GM20431 (cell line): ENCODE measurements around the gene ZSCAN5C.
"Not testable (repeated sequence)": the region's sequence is repeated elsewhere in the genome, so short reads cannot be mapped to it uniquely, and the experiment has no call there.

ENCODE experiments used
- in situ Hi-C: fragments of 300-500 bp; cut with MseI, MboI; formaldehyde crosslinking; loops from one replicate; pipeline ENCODE4 v1.15.0; 2020; ENCODE audit warnings: low sequenced_read_pairs; ENCODE audit not compliant: unreplicated experiment

Gene ZSCAN5C

GRCh38 chr19:56191115-56191514 lies 11.0 kb upstream of the ZSCAN5C start:
- in situ Hi-C loops, result no loop called here

- in situ Hi-C loops, result no loop called here
Observed at GRCh38 chr19:56191711-56192110, 10.4 kb upstream of the ZSCAN5C start.

DNA sequence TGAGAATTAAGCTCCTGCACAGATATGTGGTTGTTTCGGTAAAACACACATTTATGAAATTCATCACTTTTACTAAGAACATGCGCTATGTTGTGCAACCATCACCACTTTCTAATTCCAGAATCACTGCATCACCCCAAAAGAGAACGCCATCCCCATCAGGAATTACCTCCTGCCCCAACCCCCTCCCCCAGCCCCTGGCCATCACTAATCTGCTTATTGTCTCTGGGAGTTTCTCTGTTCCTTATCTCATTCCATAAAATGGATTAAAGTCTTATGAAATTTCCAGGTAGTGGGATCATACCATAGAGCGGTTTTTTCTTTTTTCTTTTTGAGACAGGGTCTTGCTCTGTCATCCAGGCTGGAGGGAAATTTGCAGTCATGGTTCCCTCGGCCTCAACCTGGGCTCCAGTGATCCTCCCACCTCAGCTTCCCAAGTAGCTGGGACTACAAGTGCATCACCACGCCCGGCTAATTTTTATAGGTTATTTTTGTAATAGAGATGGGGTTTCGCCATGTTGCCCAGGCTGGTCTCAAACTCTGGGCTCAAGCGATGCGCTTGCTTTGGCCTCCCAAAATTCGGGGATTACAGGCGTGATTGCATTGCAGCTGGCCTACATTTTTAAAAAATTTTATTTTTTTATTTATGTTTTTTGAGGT lies 8.0 kb upstream of the ZSCAN5C start:
- in situ Hi-C loops, result no loop called here

GRCh38 chr19:56197646-56198045 lies 4.4 kb upstream of the ZSCAN5C start, which contains the start of gene ZSCAN5B:
Gene ZSCAN5B (minus strand): TSS chr19:56197783. CDS start chr19:56193052, 4,731 bp downstream.
- in situ Hi-C loops, result not testable (repeated sequence)

GRCh38 chr19:56199687-56200086 lies 2.4 kb upstream of the ZSCAN5C start:
- in situ Hi-C loops, result no loop called here

DNA sequence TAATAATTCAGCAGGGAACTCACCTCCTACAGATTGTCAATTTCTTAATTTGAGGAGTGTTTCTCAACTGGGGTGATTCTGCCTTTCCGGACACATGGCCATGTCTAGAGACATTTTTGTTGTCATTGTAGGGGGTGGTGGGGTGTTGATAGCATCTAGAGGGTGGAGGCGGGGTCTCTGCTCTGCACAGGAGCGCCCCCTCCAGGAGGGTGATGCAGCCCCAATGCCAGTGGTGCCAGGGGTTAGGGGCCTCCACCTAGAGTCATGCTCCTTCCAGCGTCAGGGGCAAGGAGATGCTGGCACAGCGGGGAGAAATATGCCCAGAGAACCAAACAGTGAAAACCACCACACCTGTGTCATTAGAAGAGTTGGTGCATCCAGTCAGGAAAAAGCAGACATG lies 5.5 kb downstream of the ZSCAN5C start:
- in situ Hi-C loops, result not testable (repeated sequence)

- in situ Hi-C loops, result no loop called here
Observed at GRCh38 chr19:56209091-56209490, 7.0 kb downstream of the ZSCAN5C start.

DNA sequence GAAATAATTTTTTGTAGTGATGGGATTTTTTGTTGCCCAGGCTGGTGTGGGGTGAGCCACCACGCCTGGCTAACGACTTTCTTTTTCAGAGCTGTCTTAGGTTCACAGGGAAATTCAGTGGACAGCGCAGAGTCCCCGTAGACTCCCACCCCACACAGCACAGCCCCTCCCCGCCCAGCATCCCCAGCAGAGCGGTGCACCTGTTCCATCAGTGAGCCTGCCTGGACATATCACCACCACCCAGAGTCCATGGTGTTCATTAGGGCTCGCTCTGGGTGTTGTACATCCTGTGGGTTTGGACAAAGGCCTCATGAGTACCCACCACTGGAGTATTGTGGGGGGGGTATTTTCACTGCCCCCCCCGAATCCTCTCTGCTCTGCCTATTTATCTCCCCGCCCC lies 8.0 kb downstream of the ZSCAN5C start:
- in situ Hi-C loops, result not testable (repeated sequence)

GRCh38 chr19:56211718-56212117 lies 9.6 kb downstream of the ZSCAN5C start:
- in situ Hi-C loops, result no loop called here

DNA sequence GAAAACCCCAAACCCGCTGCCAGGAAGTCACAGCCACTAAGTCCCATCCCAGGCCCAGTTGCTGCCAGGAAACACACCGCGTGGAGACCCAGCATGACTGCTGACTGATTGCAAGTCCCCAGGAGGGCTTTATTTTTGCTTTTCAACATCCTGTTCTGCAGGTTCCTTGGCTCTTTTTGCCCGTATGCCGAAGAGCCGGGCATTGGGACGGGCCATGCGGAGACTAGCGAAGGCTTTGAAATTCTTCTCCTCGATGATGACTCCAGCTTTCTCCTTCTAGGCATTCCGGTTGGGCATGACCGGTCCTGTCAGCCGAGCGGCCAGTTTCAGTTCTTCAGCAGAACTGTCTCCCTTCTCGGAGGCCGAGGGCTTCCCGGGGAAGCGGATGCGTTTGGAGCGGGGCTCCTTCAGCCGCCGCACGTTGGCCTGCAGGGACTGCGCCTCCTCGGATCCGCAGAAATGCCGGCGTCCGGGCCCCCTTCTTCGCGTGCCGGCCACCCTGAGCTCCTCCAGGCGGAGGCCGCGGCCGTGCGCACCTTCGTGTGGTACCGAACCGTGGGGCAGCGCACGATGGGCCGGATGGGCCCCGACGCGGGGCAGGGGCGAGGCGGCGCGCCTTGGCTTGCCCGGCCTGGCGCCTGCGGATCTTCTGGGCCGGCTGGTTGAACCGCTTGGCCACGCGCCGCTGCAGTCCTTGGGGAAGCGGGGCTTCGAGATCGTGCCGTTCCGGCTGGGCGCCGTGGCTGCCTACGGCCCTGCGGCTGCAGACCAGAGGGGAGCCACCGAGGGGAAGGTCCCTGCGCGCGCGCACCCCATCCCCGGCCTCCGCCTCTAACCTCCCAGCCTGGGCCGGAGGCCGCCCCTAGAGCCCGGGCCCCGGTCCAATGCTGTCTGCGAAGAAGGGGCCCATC lies 15.2 kb downstream of the ZSCAN5C start:
- in situ Hi-C loops, result no loop called here

GRCh38 chr19:56218961-56219360 lies 16.9 kb downstream of the ZSCAN5C start:
- in situ Hi-C loops, result no loop called here

DNA sequence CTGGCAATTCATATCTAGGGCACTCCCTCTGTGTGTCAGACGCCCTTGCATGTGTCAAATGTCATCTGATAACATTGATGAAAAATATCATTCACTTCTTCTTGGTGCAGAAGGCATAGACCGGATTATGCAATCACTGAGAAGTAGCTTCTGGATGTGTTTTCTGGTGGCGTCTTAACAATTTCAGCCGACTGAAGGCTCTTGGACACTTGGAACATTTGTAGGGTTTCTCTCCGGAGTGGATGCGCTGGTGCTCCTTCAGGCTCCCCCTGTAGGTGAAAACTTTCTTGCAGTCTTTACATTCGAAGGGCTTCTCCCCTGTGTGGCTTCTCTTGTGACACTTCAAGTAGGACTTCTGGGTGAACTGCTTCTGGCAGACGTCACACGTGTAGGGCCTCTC lies 19.4 kb downstream of the ZSCAN5C start:
- in situ Hi-C loops, result not testable (repeated sequence)

DNA sequence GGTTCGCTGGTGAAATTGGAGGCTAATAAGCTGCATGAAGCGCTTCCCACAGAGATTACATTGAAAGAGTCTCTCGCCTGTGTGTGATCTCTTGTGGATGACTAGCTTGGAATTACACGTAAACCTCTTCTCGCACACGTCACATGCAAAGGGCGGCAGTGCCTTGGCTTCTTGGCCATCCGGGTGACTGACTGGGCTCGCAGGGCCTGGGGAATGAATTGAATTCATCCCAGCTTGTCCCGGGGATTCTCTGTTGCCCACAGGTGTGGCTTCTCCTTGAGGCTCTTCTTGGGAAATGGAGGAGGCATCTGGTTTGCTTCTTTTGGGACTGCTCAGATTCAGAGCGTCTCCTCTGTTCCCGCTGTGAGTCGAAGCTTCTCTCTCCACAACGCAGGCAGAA lies 19.8 kb downstream of the ZSCAN5C start:
- in situ Hi-C loops, result no loop called here

GRCh38 chr19:56222901-56223300 lies 20.8 kb downstream of the ZSCAN5C start:
- in situ Hi-C loops, result no loop called here

- in situ Hi-C loops, result no loop called here
Observed at GRCh38 chr19:56223481-56223880, 21.4 kb downstream of the ZSCAN5C start.

DNA sequence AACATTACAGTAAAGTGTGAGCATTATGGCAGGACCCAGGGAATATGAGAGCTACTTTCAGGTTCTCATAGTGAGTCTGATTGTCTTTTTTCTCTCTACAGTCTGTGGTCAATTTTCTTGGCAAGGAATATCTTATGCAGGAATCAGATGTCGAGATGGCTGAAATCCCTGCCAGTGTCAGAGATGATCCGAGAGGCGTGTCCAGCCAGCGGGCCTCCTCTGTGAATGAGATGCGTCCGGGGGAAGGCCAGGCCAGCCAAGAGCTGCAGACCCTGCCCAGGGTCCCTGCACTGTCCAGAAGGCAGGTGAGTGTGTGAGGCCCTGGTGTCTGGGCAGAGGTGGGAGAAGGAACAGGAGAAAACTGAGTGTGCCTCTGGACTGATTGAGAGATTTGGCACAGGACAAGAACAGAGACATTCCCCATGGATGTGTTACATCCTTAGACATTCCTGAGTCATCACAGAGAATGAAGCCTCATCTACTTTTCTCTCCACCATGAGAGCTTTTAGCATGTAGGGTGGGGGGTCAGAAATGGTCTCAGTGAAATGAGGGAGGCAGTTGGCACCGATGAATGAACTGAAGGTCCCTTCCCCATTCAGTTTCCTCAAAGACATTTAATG lies 43.2 kb downstream of the ZSCAN5C start:
- in situ Hi-C loops, result no loop called here

GRCh38 chr19:56245764-56246163 lies 43.7 kb downstream of the ZSCAN5C start:
- in situ Hi-C loops, result not testable (repeated sequence)

DNA sequence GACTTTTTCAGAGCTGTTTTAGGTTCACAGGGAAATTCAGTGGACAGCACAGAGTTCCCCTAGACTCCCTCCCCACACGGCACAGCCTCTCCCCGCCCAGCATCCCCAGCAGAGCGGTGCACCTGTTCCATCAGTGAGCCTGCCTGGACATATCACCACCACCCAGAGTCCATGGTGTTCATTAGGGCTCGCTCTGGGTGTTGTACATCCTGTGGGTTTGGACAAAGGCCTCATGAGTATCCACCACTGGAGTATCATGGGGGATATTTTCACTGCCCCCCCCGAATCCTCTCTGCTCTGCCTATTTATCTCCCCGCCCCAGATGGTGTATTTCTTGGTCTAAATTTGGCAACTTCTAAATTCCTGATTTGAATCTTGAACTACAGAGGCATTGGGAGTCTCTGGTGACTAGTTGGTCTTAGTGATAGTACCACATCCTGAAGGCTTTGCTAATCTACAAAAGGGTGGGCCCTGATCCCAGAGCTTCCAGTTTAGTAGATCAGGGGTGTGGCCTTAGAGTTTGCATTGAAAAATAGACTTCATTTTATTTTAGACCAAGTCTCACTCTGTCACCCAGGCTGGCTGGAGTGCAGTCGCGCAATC lies 46.8 kb downstream of the ZSCAN5C start:
- in situ Hi-C loops, result not testable (repeated sequence)

DNA sequence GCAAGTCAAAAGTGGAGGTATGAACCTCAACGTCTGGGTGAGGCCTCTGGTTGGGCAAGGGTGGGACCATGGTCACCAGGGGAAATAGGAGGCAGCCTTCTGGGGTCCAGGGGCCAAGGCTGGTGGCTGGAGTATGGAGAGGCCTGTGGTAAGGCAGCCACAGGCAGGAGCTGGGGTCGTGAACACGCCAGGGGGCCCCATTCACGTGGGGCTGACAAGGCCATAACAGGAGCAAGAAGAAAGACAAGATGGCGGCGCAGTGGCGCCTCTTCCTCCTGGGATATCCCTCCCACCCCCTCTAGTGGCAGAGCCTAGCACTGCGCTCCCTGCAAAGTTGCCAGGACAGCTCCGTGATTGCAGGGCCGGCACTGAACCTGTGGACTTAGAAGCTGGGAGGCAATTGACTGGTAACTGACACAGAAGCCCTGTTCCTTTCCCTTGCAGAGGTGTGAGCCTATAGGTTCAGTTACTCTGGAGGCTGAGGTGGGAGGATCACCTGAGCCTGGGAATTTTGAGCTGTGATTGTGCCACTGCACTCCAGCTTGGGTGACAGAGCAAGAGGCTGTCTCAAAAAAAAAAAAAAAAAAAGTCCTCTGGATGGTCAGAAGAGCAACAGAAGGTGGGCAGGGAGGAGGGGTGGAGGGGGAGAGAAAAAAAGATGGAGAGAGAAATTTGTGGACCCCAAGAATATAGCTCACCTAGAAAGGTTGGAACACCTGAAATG lies 50.8 kb downstream of the ZSCAN5C start:
- in situ Hi-C loops, result no loop called here

GRCh38 chr19:56253737-56254136 lies 51.7 kb downstream of the ZSCAN5C start:
- in situ Hi-C loops, result no loop called here
